Fibroblast of lung (primary cell): ENCODE results near the gene LVRN. TPM values are rescaled to one million over a fixed set of nuclear protein-coding genes. Genes with fewer than 3 reads are reported as not detected.

Experiments
- DNase-seq, 2 donors: peaks; one replicate each; pipeline versions ENCODE4 v3.0.0 to v3.0.0-alpha.2; 2010; ENCODE audit warnings: low read depth in 2 of 2
- H2AFZ ChIP-seq: 2 replicates; pipeline ENCODE4 v1.5.1; 2012; ENCODE audit warnings: low read length, control low read depth, inconsistent platforms
- H3K27ac ChIP-seq: 2 replicates; pipeline ENCODE4 v1.5.1; 2011; ENCODE audit warnings: low read length, control low read depth; ENCODE audit not compliant: insufficient read depth
- H3K27me3 ChIP-seq: 2 replicates; pipeline ENCODE4 v1.5.1; 2011; ENCODE audit warnings: mild to moderate bottlenecking, low read length; ENCODE audit not compliant: control insufficient read depth, insufficient read depth
- H3K36me3 ChIP-seq: 2 replicates; pipeline ENCODE4 v1.5.1; 2011; ENCODE audit warnings: low read length; ENCODE audit not compliant: control insufficient read depth, insufficient read depth
- H3K4me1 ChIP-seq: 2 replicates; pipeline ENCODE4 v1.5.1; 2011; ENCODE audit warnings: low read length; ENCODE audit not compliant: control insufficient read depth, insufficient read depth; ENCODE audit errors: extremely low read depth
- H3K4me2 ChIP-seq: 2 replicates; pipeline ENCODE4 v1.5.1; 2011; ENCODE audit warnings: low read length, control low read depth; ENCODE audit not compliant: insufficient read depth; ENCODE audit errors: extremely low read depth
- H3K4me3 ChIP-seq, 4 experiments: fragments of 200-600 bp in 1 of 4; sonication (generic) in 1 of 4; replicated peaks in 1 of 4; 2 replicates each; pipeline ENCODE4 v1.5.1; 2011 to 2016; ENCODE audit warnings: low read length in 4 of 4, low read depth in 3 of 4, mild to moderate bottlenecking in 3 of 4, control low read depth in 2 of 4, inconsistent platforms in 1 of 4, mixed read lengths in 1 of 4; ENCODE audit not compliant: insufficient read depth in 1 of 4; ENCODE audit errors: control extremely low read depth in 1 of 4
- H3K79me2 ChIP-seq: 2 replicates; pipeline ENCODE4 v1.5.1; 2012; ENCODE audit warnings: mild to moderate bottlenecking, low read length, inconsistent platforms; ENCODE audit not compliant: control insufficient read depth, insufficient read depth
- H3K9ac ChIP-seq: 2 replicates; pipeline ENCODE4 v1.5.1; 2011; ENCODE audit warnings: mild to moderate bottlenecking, low read length, control low read depth; ENCODE audit not compliant: insufficient read depth
- H3K9me3 ChIP-seq: 2 replicates; pipeline ENCODE4 v1.5.1; 2012; ENCODE audit warnings: low read depth, low read length; ENCODE audit not compliant: control insufficient read depth, insufficient read depth
- H4K20me1 ChIP-seq: 2 replicates; pipeline ENCODE4 v1.5.1; 2011; ENCODE audit warnings: low read length; ENCODE audit not compliant: control insufficient read depth, insufficient read depth; ENCODE audit errors: extremely low read depth
- EZH2 ChIP-seq: IDR thresholded peaks from 2 replicates; pipeline ENCODE4 v1.5.1; 2012; ENCODE audit warnings: low read length, control low read depth, mild to moderate bottlenecking; ENCODE audit errors: missing control alignments
- polyA plus RNA-seq, 2 donors: library from polyadenylated mRNA; depleted of rRNA in 1 of 2; stranded (reverse) in 1 of 2; unstranded in 1 of 2; fragments of >200 nt; gene quantifications; 2 replicates each; pipeline ENCODE4 v1.2.1, GENCODE V29; 2011 to 2012; ENCODE audit warnings: missing spikeins in 1 of 2
- total RNA-seq: library from RNA; depleted of rRNA; stranded (reverse); fragments of >200 nt; gene quantifications from 2 replicates; pipeline ENCODE4 v1.2.1, GENCODE V29; 2014
- TF ChIP-seq, protein P1 (sequence below), 2 donors: IDR thresholded peaks in 1 of 2; conservative IDR thresholded peaks in 1 of 2; 1 replicate in 1 of 2; 2 replicates in 1 of 2; pipeline ENCODE4 v1.5.1; 2011 to 2012; ENCODE audit warnings: low read length in 2 of 2, control low read depth in 1 of 2, inconsistent platforms in 1 of 2, low read depth in 1 of 2, mild to moderate bottlenecking in 1 of 2

Gene LVRN
- total and polyA plus RNA-seq, 2 donors (not counting 1 experiment from before 2014, with no cell fraction given), result 0.10 to 0.17 TPM

DNA sequence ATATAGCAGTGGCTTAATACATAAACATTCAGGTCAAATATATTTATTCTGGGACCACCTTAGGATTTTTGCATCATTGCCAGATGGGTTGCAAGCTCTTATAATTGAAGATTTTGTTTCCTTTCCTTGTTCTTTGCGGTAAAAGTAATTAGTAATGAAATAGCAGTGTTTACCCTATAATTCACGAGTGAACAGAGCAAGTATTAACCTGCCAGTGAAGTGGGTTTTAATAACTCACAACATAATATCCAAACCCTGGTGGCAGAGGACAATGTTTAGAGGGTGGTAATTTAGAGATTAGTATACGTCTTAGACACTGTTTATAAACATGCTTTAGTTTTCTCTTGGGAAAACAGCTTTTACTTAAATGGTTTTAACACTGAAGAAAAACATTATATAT is 81.8 kb downstream of the LVRN start:
- no peak overlapping the region for H3K4me2 ChIP-seq
- no peaks in the 10 kb centered on the region for H4K20me1 ChIP-seq
- no peaks in the 10 kb centered on the region for H3K36me3 ChIP-seq
- TF ChIP-seq, protein P1, sequence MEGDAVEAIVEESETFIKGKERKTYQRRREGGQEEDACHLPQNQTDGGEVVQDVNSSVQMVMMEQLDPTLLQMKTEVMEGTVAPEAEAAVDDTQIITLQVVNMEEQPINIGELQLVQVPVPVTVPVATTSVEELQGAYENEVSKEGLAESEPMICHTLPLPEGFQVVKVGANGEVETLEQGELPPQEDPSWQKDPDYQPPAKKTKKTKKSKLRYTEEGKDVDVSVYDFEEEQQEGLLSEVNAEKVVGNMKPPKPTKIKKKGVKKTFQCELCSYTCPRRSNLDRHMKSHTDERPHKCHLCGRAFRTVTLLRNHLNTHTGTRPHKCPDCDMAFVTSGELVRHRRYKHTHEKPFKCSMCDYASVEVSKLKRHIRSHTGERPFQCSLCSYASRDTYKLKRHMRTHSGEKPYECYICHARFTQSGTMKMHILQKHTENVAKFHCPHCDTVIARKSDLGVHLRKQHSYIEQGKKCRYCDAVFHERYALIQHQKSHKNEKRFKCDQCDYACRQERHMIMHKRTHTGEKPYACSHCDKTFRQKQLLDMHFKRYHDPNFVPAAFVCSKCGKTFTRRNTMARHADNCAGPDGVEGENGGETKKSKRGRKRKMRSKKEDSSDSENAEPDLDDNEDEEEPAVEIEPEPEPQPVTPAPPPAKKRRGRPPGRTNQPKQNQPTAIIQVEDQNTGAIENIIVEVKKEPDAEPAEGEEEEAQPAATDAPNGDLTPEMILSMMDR (conservative IDR thresholded peaks at IDR 0.05 in 1 of 2, IDR thresholded peaks at IDR 0.05 in 1 of 2; ENCODE audit: low read depth in 1 of 2, low read length in 2 of 2), result no peak
- no peak for TF ChIP-seq EZH2
- H2AFZ ChIP-seq, result no peak overlapping the region
- H3K4me1 ChIP-seq, result no peaks in the 10 kb centered on the region
- no peaks in the 10 kb centered on the region for H3K9me3 ChIP-seq
- H3K27me3 ChIP-seq, result no peaks in the 10 kb centered on the region
- DNase-seq, result no peak
- no peak overlapping the region for H3K27ac ChIP-seq
- H3K4me3 ChIP-seq, result no peak overlapping the region
- no peaks in the 10 kb centered on the region for H3K79me2 ChIP-seq
- H3K9ac ChIP-seq, result no peak overlapping the region

DNA sequence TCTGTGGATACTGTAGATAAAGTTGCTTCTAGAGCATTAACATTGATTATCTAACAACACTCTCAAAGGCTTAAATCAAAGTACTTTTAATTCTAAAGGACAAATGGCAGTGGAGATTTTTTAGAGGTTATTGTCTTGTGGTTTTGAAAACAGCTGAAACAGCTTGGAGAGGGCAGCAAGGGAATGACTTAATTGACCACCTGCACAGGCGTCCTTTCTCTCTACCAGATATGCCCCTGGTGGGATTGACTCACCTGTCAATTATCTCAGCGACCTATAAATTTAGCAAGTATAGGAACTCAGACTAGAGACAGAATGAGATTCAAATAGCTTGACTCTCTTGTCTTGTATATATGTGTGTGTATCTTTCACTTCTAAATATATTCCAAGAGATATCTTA is 83.5 kb downstream of the LVRN start:
- Histone ChIP-seq H3K4me2 (no peak overlapping the region), H3K9me3 (no peaks in the 10 kb centered on the region)
- TF ChIP-seq, protein P1 (conservative IDR thresholded peaks at IDR 0.05 in 1 of 2, IDR thresholded peaks at IDR 0.05 in 1 of 2; ENCODE audit: low read depth in 1 of 2, low read length in 2 of 2), result no peak
- no peak for TF ChIP-seq EZH2

DNA sequence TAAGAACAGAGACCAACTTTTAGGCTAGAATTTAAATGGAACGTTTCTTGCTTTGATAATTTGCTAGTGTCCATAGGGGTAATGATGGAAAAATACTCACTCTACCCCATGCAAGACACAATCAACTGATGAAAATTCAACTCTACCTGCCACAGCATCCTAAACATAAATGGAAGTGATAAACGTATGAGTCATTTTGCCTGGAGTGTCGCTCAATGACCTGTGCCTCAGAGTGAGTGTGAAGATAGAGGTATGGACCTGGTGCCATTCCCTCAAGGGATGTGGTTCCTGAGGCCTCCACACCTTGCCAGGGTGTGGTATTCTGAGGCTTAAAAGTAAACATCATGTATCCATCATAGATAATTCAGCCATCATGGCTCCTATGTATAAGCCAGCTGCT is 84.0 kb downstream of the LVRN start:
- Histone ChIP-seq H3K4me3 (no peak overlapping the region), H3K9me3 (no peaks in the 10 kb centered on the region), H3K9ac (no peak overlapping the region), H3K79me2 (no peaks in the 10 kb centered on the region), H2AFZ (no peak overlapping the region), H3K4me1 (no peaks in the 10 kb centered on the region), H3K27me3 (no peaks in the 10 kb centered on the region), H3K36me3 (no peaks in the 10 kb centered on the region), H4K20me1 (no peaks in the 10 kb centered on the region), H3K4me2 (no peak overlapping the region), H3K27ac (no peak overlapping the region)
- DNase-seq, result no peak
- TF ChIP-seq EZH2, result no peak
- TF ChIP-seq, protein P1 (conservative IDR thresholded peaks at IDR 0.05 in 1 of 2, IDR thresholded peaks at IDR 0.05 in 1 of 2; ENCODE audit: low read depth in 1 of 2, low read length in 2 of 2), result no peak

More for the DNA sequence above, 83.5 kb downstream of the LVRN start:
- Histone ChIP-seq H3K27ac (no peak overlapping the region), H4K20me1 (no peaks in the 10 kb centered on the region), H3K36me3 (no peaks in the 10 kb centered on the region), H3K9ac (no peak overlapping the region), H3K4me1 (no peaks in the 10 kb centered on the region), H2AFZ (no peak overlapping the region), H3K79me2 (no peaks in the 10 kb centered on the region), H3K27me3 (no peaks in the 10 kb centered on the region), H3K4me3 (no peak overlapping the region)
- DNase-seq, result peak in 1 of 2 donors; percentile 32
